HepG2 (cell line): ENCODE results near the gene HDLBP. TPM values are rescaled to one million over a fixed set of nuclear protein-coding genes. Genes with fewer than 3 reads are reported as not detected.

Experiments used
- ARNT2 ChIP-seq: sonication (generic); formaldehyde crosslinking; IDR thresholded peaks from 2 replicates; pipeline ENCODE4 v1.8.0; 2022; ENCODE audit warnings: mild to moderate bottlenecking, low read depth, missing genetic modification reagents, moderate library complexity
- ATF7-NPFF ChIP-seq: sonication (generic); formaldehyde crosslinking; IDR thresholded peaks from 2 replicates; pipeline ENCODE4 v1.8.1; 2023; ENCODE audit warnings: mild to moderate bottlenecking, low read depth, missing genetic modification reagents, moderate library complexity
- BRD4 ChIP-seq: sonication (generic); formaldehyde crosslinking; IDR thresholded peaks from 2 replicates; pipeline ENCODE4 v1.4.0; 2020; ENCODE audit warnings: missing genetic modification reagents
- EED ChIP-seq: sonication (generic); formaldehyde crosslinking; IDR thresholded peaks from 2 replicates; pipeline ENCODE4 v1.5.0; 2020; ENCODE audit warnings: mild to moderate bottlenecking, missing genetic modification reagents
- FOXO1 ChIP-seq: sonication (generic); formaldehyde crosslinking; IDR thresholded peaks from 2 replicates; pipeline ENCODE4 v1.4.0; 2020; ENCODE audit warnings: missing genetic modification reagents
- GATA4 ChIP-seq: sonication (generic); IDR thresholded peaks from 2 replicates; pipeline ENCODE4 v1.6.1; 2016; ENCODE audit warnings: antibody characterized with exemption, low read depth, borderline replicate concordance
- HIVEP1 ChIP-seq: sonication (generic); formaldehyde crosslinking; IDR thresholded peaks from 2 replicates; pipeline ENCODE4 v1.4.0; 2020; ENCODE audit warnings: mild to moderate bottlenecking, missing genetic modification reagents
- KAT8 ChIP-seq: IDR thresholded peaks from 2 replicates; pipeline ENCODE4 v1.6.1; 2016; ENCODE audit warnings: missing genetic modification reagents, missing compliant biosample characterization
- MAFF ChIP-seq: IDR thresholded peaks from 2 replicates; pipeline ENCODE4 v1.6.1; 2011; ENCODE audit warnings: low read depth, low read length, improper control_type of control experiment
- POLR2A ChIP-seq, 2 experiments: IDR thresholded peaks; 2 replicates each; pipeline ENCODE4 v1.6.1; 2011; ENCODE audit warnings: low read depth in 2 of 2, low read length in 2 of 2, mild to moderate bottlenecking in 1 of 2, moderate library complexity in 1 of 2; ENCODE audit not compliant: insufficient read depth in 1 of 2
- RNF2 ChIP-seq: fragments of 450-650 bp; conservative IDR thresholded peaks from 2 replicates; pipeline ENCODE4 v1.6.1; 2016; ENCODE audit warnings: low read depth
- SMYD3 ChIP-seq: sonication (generic); formaldehyde crosslinking; IDR thresholded peaks from 2 replicates; pipeline ENCODE4 v1.8.1; 2023; ENCODE audit warnings: mild to moderate bottlenecking, missing genetic modification reagents
- TIGD3 ChIP-seq: sonication (generic); formaldehyde crosslinking; IDR thresholded peaks from 2 replicates; pipeline ENCODE4 v1.5.1; 2020; ENCODE audit warnings: mild to moderate bottlenecking, missing genetic modification reagents, borderline replicate concordance
- TRAFD1 ChIP-seq: sonication (generic); formaldehyde crosslinking; IDR thresholded peaks from 2 replicates; pipeline ENCODE4 v1.5.1; 2020; ENCODE audit warnings: missing genetic modification reagents, mild to moderate bottlenecking, borderline replicate concordance
- ZC3H4 ChIP-seq: sonication (generic); formaldehyde crosslinking; IDR thresholded peaks from 2 replicates; pipeline ENCODE4 v1.4.0; 2020; ENCODE audit warnings: missing genetic modification reagents, borderline replicate concordance
- ZFP37 ChIP-seq: sonication (generic); formaldehyde crosslinking; IDR thresholded peaks from 2 replicates; pipeline ENCODE4 v1.4.0; 2020; ENCODE audit warnings: missing genetic modification reagents, borderline replicate concordance
- ZFP90 ChIP-seq: sonication (generic); formaldehyde crosslinking; IDR thresholded peaks from 2 replicates; pipeline ENCODE4 v1.8.0; 2022; ENCODE audit warnings: missing genetic modification reagents, mild to moderate bottlenecking, inconsistent platforms, borderline replicate concordance
- ZNF142 ChIP-seq: sonication (generic); formaldehyde crosslinking; IDR thresholded peaks from 2 replicates; pipeline ENCODE4 v1.4.0; 2020; ENCODE audit warnings: missing genetic modification reagents
- ZNF460 ChIP-seq: sonication (generic); formaldehyde crosslinking; IDR thresholded peaks from 2 replicates; pipeline ENCODE4 v1.5.1; 2020; ENCODE audit warnings: missing genetic modification reagents, mild to moderate bottlenecking, borderline replicate concordance
- ZNF703 ChIP-seq: sonication (generic); formaldehyde crosslinking; IDR thresholded peaks from 2 replicates; pipeline ENCODE4 v1.5.1; 2020; ENCODE audit warnings: missing genetic modification reagents, mild to moderate bottlenecking, moderate library complexity, borderline replicate concordance
- ZNF766 ChIP-seq: sonication (generic); formaldehyde crosslinking; IDR thresholded peaks from 2 replicates; pipeline ENCODE4 v1.5.0; 2020; ENCODE audit warnings: missing genetic modification reagents, borderline replicate concordance
- polyA plus RNA-seq, 8 experiments: library from polyadenylated mRNA; depleted of rRNA in 3 of 8; stranded (reverse) in 7 of 8; unstranded in 1 of 8; fragments of >200 nt; fragmentation: Illumina TruSeq in 4 of 8; extraction: Trizol in 4 of 8; gene quantifications; 2 replicates each; pipeline versions ENCODE4 v1.2.1 to v1.2.3, GENCODE V29; 2011 to 2016; ENCODE audit warnings: low read depth in 4 of 8, missing spikeins in 1 of 8, mixed read lengths in 1 of 8; ENCODE audit not compliant: insufficient read depth in 1 of 8
- total RNA-seq, 5 experiments: library from RNA; depleted of rRNA; stranded (reverse); fragments of >200 nt; fragmentation: Illumina TruSeq; extraction: Trizol; gene quantifications; 2 replicates each; pipeline ENCODE4 v1.2.3, GENCODE V29; 2016; ENCODE audit warnings: low read depth in 1 of 5

HDLBP gene
- total and polyA plus RNA-seq, 2 of the 13 experiments (the other 11 are each of a cell fraction or from before 2014, with no cell fraction given) = 464 to 707 TPM

GRCh38 chr2:241272303-241273209 is 42.9 kb downstream of the HDLBP start (continued):
- TF ChIP-seq ZNF142 (peak; percentile 85), ZC3H4 (CRISPR knock-in tag) (no peak), FOXO1 (CRISPR knock-in tag) (no peak), ZNF703 (CRISPR knock-in tag) (no peak), TIGD3 (CRISPR knock-in tag) (0 out of 2 replicates have a peak, but pooled peaks have one; percentile 22), RNF2 (no peak), HIVEP1 (CRISPR knock-in tag) (no peak), ZNF766 (CRISPR knock-in tag) (0 out of 2 replicates have a peak, but pooled peaks have one; percentile 53), ARNT2 (CRISPR knock-in tag) (no peak), ZFP37 (CRISPR knock-in tag) (0 out of 2 replicates have a peak, but pooled peaks have one; percentile 62), KAT8 (CRISPR knock-in tag) (no peak), GATA4 (no peak; the same call in 1 of the 2 replicates), POLR2A (IDR thresholded peaks at IDR 0.05; ENCODE audit: insufficient read depth in 1 of 2, low read depth in 2 of 2, low read length in 2 of 2) (peak; percentile 76 to 87), ZFP90 (CRISPR knock-in tag) (peak; percentile 40; the same call in 1 of the 2 replicates), EED (CRISPR knock-in tag) (0 out of 2 replicates have a peak, but pooled peaks have one; percentile 7), BRD4 (CRISPR knock-in tag) (no peak), ATF7-NPFF (CRISPR knock-in tag) (no peak), ZNF460 (no peak), MAFF (no peak), TRAFD1 (CRISPR knock-in tag) (no peak), SMYD3 (CRISPR knock-in tag) (no peak)
